Fibroblast of lung (primary cell): ENCODE measurements around the gene MDN1.
"Not testable (repeated sequence)": the region's sequence is repeated elsewhere in the genome, so short reads cannot be mapped to it uniquely, and the experiment has no call there.

Experiments used
- EZH2 ChIP-seq: IDR thresholded peaks from 2 replicates; pipeline ENCODE4 v1.5.1; 2012; ENCODE audit warnings: low read length, control low read depth, mild to moderate bottlenecking; ENCODE audit errors: missing control alignments
- TF ChIP-seq, protein P1 (sequence below), 2 donors: IDR thresholded peaks in 1 of 2; conservative IDR thresholded peaks in 1 of 2; 1 replicate in 1 of 2; 2 replicates in 1 of 2; pipeline ENCODE4 v1.5.1; 2011 to 2012; ENCODE audit warnings: low read length in 2 of 2, control low read depth in 1 of 2, inconsistent platforms in 1 of 2, low read depth in 1 of 2, mild to moderate bottlenecking in 1 of 2

DNA sequence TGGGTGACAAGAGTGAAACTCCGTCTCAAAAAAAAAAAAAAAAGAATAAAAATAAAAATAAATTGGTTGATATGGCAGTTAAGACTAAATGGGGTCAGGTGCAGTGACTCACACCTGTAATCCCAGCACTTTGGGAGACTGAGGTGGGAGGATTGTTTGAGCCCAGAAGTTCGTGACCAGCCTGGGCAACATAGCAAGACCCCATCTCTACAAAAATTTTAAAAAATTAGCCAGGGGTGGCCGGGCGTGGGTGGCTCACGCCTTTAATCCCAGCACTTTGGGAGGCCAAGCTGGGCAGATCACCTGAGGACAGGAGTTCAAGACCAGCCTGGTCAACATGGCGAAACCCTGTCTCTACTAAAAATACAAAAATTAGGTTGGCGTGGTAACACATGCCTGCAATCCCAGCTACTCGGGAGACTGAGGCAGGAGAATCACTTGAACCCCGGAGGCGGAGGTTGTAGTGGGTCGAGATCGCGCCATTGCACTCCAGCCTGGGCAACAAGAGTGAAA, 8.9 kb upstream of the MDN1 start:
- TF ChIP-seq, protein P1, sequence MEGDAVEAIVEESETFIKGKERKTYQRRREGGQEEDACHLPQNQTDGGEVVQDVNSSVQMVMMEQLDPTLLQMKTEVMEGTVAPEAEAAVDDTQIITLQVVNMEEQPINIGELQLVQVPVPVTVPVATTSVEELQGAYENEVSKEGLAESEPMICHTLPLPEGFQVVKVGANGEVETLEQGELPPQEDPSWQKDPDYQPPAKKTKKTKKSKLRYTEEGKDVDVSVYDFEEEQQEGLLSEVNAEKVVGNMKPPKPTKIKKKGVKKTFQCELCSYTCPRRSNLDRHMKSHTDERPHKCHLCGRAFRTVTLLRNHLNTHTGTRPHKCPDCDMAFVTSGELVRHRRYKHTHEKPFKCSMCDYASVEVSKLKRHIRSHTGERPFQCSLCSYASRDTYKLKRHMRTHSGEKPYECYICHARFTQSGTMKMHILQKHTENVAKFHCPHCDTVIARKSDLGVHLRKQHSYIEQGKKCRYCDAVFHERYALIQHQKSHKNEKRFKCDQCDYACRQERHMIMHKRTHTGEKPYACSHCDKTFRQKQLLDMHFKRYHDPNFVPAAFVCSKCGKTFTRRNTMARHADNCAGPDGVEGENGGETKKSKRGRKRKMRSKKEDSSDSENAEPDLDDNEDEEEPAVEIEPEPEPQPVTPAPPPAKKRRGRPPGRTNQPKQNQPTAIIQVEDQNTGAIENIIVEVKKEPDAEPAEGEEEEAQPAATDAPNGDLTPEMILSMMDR (conservative IDR thresholded peaks at IDR 0.05 in 1 of 2, IDR thresholded peaks at IDR 0.05 in 1 of 2; ENCODE audit: low read depth in 1 of 2, low read length in 2 of 2): not testable (repeated sequence)
- TF ChIP-seq EZH2: not testable (repeated sequence)
